DMS53 treated with DMSO at 0.1 percent for 48 hours (cell line): ENCODE data around the gene RPL10.

Source experiments
- DNase-seq: peaks from one replicate; lab custom pipeline; 2025; ENCODE audit not compliant: unreplicated experiment; lab: John Stamatoyannopoulos, UW

The RPL10 gene

GRCh38 chrX:154429711-154430110 is 31.5 kb downstream of the RPL10 start:
- no peak for DNase-seq

- no peak for DNase-seq
Measured at GRCh38 chrX:154430479-154430878, 32.3 kb downstream of the RPL10 start.

DNA sequence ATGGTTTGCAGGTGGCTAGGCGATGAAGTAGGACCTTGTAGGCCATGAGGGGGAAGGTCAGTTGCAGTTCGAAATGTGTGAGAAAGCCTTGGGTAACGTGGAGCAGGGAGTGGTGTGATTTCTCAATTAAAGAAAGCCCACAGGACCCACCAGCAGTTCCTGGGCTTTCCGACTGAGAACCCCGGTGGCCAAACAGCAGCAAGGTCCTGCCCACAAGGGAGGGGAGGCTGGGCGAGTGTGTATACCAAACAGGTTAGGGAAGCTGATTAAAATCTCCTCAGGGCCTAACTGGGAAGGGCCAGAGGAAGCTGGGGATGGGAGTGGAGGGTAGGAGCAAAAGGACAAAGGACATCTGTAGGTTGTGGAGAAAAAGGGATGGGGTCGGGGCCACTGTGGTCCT is 32.7 kb downstream of the RPL10 start:
- DNase-seq: no peak

- DNase-seq: no peak
Measured at GRCh38 chrX:154431341-154431740, 33.2 kb downstream of the RPL10 start.

DNA sequence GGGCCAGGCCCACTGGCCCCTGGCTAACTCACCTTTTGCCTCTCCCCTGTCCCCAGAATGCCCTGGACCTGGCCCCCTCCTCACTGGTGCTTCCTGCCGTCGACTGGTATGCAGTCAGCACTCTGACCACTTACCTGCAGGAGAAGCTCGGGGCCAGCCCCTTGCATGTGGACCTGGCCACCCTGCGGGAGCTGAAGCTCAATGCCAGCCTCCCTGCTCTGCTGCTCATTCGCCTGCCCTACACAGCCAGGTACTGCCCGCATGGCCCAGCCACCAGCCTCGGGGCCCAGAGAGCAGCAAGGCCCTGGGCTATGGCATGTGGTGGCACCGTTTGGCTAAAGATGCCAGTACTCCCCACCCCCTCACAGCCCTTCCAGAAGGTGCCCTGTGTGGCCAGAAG is 34.0 kb downstream of the RPL10 start:
- no peak for DNase-seq

GRCh38 chrX:154433605-154434004 is 35.4 kb downstream of the RPL10 start:
- DNase-seq: no peak

- DNase-seq: no peak
Measured at GRCh38 chrX:154434394-154435168, 36.4 kb downstream of the RPL10 start.

DNA sequence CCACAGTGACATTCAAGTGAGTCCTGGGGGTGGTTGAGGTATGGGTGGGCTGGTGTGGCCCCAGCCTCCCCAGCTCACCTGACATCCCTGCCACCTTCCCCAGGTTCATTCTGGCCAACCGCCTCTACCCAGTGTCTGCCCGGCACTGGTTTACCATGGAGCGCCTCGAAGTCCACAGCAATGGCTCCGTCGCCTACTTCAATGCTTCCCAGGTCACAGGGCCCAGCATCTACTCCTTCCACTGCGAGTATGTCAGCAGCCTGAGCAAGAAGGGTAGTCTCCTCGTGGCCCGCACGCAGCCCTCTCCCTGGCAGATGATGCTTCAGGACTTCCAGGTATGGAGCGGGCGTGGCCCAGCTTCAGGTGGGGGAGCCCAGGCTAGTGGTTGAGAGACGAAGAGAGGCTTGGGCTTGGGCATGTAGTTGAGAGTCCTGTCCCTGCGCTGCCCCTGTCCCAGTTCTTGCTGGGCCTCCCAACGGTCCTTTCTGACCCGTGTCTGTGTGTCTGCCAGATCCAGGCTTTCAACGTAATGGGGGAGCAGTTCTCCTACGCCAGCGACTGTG is 37.1 kb downstream of the RPL10 start:
- DNase-seq: no peak

- DNase-seq: no peak
Measured at GRCh38 chrX:154436374-154436982, 38.3 kb downstream of the RPL10 start.

GRCh38 chrX:154436983-154437752 is 39.0 kb downstream of the RPL10 start, which contains the start of gene GDI1:
GDI1 (plus strand) TSS chrX:154437154; CDS start chrX:154437255, 101 bp downstream.
- no peak for DNase-seq

- no peak for DNase-seq
Measured at GRCh38 chrX:154437971-154438893, 40.1 kb downstream of the RPL10 start.

GRCh38 chrX:154439841-154440240 is 41.7 kb downstream of the RPL10 start:
- DNase-seq: no peak

DNA sequence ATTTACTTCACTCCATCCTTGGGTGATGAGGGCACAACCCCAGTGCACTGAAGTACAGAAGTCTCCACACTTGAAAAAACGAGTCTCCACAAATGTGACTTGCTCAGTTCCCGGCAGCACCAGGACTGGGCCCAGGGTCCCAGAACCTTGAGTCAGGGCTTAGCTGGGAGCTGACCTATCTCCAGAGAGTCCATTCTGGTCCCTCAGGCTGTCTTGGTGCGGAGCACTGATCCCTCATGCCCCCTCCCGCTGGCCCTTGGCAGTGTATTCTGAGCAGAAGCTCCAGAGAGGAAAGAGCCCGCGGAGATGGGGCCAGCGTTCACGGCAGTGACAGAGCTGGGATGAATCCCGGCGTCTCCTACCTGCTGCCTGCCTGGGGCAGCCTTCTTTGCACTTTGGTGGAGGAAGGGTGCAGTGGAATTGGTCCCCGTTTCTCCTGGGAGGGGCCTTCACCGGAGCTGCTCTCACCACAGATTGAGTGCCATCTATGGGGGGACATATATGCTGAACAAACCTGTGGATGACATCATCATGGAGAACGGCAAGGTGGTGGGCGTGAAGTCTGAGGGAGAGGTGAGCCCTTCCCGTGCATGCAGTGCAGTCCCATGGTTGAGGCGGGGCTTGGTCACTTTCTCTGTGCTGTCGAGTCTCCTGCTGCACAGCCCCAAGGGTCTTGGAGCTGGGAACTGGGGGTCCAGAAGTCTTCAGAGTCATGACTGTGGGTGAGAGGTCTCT is 42.6 kb downstream of the RPL10 start:
- DNase-seq: no peak

- DNase-seq: no peak
Measured at GRCh38 chrX:154441564-154441963, 43.4 kb downstream of the RPL10 start.

DNA sequence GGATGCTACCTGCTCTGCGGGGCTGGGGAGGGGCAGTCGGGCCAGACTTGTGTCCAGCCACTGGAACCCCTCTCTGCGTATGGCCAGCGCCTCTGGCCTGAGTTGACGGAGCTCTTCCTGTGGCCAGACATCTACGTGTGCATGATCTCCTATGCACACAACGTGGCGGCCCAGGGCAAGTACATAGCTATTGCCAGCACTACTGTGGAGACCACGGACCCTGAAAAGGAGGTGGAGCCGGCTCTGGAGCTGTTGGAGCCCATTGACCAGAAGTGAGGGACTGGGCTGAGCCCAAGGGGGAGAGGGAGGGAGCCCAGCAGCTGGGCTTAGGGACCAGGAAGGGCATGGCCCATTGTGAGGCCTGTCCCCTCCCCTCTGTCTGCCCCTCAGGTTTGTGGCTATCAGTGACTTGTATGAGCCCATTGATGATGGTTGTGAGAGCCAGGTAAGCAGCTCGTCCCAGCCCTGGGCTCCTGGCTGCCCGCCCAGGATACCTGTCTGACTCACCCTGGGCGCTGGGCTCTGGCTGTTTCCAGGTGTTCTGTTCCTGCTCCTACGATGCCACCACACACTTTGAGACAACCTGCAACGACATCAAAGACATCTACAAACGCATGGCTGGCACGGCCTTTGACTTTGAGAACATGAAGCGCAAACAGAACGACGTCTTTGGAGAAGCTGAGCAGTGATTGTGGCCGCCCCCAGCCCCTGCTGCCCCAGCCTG is 44.0 kb downstream of the RPL10 start:
- DNase-seq: no peak

GRCh38 chrX:154443479-154443910 is 45.3 kb downstream of the RPL10 start:
- DNase-seq: no peak

GRCh38 chrX:154443992-154444754 is 46.0 kb downstream of the RPL10 start, which contains the start of gene FAM50A:
FAM50A (plus strand) TSS chrX:154444141; CDS start chrX:154444236, 95 bp downstream.
- peak; percentile 32 for DNase-seq

DNA sequence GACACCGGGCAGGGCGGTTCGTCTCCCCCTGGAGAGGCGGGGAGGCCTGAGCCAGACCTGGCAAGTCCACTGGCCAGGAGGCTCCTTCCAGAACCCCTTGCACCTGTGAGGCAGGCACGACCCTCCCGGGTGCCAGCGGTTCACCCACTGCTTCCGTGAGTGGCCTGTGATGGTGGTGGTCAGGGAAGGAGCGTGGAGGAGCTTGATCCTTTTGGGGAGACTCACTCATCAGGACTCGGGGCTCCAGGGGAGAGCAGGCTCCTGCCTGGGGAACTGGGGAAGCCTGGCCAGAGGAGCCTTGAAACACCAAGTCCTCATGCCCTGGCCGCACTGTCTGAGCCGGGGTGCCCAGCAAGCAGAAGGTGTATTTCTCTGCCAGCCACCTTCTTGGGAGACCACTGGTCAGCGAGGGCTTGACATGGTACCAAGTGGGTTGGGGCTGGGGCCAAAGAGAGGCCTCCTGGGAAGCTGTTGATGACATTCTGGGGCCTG is 46.6 kb downstream of the RPL10 start:
- DNase-seq: no peak
